ENCODE data around the gene DNAI2. TPM values are rescaled to one million over a fixed set of nuclear protein-coding genes. Genes with fewer than 3 reads are reported as not detected.

The DNAI2 gene
- total RNA-seq, 1 donor from 2014 or later = not detected

DNA sequence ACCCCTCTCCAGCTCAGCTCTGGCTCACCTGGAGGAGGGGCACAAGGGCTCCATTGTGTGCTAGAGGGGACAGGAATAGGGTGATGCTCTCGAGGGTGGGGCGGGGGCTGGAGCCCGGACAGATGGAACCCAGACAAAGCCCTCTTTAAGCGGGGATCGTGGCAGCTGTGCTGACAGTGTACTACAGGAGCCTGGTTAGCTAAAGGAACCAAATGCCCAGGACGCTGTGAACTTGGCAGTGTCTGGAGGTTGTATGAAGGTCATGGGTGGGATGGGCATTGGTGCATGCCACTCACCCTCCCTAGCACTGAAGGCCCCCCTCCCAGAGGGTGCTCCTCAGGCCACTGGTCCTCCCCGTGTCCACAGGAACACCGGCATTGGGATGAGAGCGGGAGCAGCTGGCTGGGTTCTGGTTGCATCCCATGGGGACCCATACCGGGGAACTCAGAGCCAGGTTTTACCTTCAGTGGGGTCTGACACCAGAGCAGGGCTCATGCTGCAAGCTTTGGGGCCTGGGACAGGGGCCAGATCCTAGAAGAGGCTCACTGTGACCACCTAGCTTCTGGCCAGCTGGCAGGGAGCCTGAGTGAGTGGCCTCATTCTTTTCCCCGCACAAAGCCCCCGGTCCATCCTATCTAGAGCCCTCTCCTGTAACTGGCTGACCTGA, 63.9 kb downstream of the DNAI2 start:
- no peak for DNase-seq (ENCODE audit: low spot score)

DNA sequence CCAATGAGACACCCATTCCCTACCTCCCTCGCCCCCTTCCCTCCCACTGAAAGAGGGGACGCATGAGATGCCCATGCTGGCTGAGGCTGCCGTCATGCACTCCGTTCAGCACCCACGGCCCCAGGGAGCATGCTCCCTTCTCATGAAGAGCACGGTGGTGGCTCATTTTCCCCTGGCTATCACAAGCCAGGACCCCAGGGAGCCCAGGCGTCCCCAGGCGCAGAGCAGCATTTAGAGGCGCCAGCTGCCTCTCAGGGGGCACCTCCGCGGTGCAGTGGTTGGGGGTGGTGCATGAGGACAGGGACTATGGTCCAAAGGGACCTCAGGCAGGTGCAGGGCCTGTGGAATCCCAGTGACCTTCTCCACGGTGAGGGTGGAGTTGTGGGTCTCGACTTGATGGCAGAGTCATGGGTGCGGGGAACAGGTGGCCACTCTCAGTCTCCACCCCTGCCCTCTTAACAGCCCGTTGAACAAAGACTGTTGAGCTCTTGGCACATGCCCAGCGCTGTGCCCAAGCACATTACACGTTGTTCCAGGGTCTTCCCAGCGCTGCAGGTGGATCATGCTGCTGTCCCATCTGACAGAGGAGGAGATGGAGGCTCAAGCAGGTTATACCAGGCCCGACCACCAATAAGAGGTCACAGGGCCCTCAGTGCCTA, 65.6 kb downstream of the DNAI2 start:
- no peak for DNase-seq (ENCODE audit: low spot score)

DNA sequence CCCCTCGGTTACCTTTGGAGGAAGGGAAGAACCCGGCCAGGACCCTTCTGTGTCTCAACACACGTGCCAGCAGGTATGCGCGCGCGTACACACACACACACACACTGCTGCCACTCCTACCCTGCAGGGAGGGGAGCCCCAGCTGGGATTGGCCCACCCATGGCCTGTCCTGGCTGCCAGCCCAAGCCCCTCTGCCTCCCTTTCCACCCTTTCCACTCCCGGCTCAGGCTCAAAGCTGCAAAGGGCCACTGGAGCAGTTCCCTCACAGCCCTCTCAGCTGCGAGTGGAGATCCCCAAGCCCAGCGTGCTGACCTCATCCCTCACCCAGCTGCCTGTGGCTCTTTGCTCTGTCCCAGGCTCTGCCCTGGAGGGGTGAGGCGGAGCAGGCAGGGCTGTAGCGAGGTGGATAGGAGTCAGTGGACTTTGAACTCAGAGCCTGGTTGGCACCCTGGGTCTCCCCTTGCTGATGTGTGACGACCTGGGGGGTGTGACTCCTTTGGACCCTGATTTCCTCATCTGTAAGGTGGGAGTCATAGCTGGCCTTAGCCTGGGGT, 66.5 kb downstream of the DNAI2 start:
- DNase-seq (ENCODE audit: low spot score) = no peak

DNA sequence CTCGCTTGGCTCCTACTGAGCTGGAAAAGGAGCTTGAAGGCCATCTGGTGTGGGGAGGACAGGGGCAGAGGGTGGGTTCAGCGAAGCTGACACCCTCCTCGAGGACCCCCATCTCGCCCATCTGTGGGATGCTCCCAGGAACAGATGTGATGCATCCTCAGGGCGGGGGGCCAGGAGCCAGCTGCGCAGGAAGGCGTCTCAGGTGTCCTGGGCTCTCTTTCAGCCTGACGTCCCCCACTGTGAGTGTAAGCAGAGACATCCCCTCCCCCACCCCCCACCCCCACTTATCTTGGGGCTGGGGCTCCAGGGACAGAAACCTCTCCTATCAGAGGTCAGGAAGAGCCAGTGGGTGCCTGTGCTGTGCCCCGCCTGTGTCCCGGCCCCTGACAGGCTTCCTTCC, 68.2 kb downstream of the DNAI2 start:
- no peak for DNase-seq (ENCODE audit: low spot score)

DNA sequence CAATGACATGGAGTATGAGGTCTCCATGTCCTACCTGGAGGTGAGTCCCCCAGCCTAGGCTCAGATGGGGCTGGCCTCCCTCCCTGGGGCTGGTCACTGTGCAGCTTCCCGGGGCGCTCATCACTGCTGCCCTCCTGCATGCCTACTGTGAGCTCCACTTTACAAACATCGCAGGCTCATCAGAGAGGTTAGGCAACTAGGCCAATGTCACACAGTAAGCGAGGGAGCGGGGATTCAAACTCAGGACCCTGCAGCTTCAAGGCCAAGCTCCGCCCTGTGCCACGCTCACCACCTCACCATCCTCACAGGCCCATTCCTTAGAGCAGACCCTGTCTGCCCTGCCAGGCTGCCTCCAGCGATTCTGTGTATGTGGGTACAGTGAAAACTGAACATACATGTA, 69.1 kb downstream of the DNAI2 start:
- DNase-seq (ENCODE audit: low spot score) = no peak

DNA sequence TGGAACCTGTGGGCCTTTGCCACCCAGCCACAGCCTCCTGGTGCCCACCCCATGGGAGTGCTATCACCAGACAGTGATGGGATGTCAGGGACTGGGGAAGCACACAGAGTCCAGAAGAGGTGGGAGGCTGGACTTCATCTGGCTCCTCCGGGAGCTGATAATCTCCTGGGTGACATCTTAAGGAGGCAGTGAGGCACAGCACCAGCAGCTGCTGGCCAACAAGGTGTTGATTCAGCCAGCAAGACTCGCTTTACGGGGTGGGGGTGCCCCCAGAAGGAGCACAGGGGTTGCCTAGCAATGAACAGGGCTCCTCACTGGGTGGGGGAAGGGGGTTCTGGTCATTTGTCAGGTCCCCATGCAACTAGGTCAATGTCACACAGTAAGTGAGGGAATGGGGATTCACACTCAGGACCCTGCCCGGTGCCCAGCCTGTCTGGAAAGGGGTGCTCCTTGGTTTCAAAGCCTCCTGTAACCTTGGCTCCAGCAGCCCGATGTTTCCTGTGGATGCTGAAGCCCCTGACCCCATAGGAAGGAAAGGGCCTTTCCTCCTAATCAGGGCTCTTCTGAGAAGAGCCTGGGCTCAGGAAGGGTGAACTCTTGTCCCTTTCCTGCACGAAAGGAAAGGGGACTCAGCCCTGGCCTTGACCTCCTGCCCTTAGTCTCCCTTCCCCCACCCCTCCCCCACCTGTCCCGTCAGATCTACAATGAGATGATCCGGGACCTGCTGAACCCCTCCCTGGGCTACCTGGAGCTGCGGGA, 69.7 kb downstream of the DNAI2 start:
- no peak for DNase-seq (ENCODE audit: low spot score)

DNA sequence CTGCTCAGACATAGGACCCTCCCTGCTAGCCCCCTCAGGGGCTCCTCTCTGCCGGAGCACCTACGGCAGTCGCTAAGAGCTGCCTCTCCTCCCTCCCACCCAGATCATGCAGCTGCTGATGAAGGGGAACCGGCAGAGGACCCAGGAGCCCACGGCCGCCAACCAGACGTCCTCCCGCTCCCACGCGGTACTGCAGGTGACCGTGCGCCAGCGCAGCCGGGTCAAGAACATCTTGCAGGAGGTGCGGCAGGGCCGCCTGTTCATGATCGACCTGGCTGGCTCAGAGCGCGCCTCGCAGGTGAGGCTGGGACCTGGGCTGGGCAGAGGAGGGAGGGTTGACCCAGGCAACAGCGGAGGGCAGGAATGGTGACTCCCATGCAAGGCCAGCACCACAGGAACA, 70.6 kb downstream of the DNAI2 start:
- no peak for DNase-seq (ENCODE audit: low spot score)

DNA sequence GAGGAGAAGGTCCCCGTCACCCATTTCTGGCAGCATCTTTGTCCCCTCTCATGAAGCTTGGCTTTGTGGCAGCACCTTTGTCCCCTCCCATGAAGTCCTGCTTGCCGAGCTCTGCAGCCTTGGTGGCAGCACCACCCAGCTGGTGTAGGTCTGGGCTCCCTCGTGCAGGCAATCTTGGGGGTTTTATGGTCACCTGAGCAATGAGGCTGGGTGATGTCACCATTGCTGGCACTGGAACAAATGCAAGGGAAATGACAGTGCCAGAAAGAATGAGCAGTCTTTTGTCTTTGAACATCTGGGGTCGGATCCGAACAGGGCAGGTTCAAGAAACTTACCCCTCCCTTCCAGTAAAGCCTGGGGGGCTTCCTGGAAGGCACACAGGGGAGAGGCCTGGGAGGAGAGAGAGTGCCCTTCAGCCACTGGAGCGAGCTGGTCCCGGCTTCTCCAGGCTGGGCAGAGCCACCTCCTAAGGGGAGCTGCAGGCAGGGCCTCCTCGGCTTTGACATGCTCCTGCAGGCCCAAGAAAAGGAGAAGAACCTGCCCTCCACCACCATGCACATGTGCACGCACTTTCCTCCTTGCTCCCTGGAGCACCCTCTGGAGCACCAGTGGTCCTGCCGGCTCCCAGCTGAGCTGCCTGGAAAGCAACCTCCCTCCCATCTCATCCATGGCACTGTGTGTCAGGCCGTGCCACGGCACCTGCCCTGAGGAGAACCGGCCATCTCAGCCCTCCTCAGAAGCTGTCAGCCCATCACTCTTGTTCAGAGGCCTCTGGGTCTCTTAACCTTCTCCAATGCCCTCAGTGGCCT, 71.6 kb downstream of the DNAI2 start:
- no peak for DNase-seq (ENCODE audit: low spot score)

DNA sequence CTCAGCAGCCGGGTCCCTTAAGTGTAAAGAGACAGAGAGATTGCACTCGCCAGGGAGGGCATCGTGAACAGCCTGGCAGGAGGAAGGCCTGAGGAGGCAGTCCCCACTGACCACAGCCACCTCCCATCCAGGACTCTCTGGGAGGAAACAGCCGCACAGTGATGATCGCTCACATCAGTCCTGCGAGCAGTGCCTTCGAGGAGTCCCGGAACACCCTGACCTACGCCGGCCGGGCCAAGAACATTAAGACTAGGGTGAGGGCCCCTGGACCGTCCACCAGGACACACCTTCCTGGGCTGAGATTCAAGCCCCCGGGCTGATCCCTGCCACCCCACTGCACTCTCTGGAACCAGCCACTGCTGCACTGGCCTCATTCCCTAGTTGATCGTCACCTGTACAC, 73.6 kb downstream of the DNAI2 start:
- DNase-seq (ENCODE audit: low spot score) = no peak

DNA sequence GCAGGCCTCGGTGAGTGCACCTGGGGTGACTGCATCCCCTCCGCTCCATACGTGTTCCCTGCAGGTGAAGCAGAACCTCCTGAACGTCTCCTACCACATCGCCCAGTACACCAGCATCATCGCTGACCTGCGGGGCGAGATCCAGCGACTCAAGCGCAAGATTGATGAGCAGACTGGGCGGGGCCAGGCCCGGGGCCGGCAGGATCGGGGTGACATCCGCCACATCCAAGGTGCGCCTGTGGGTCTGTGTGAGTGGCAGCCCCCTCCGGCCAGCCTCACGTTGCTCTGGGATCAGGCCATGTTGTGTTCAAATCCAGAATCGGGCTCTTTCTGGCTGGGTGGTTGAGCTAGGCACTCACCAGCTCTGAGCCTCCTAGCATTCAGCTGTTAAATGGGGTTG, 75.1 kb downstream of the DNAI2 start:
- DNase-seq (ENCODE audit: low spot score) = no peak

DNA sequence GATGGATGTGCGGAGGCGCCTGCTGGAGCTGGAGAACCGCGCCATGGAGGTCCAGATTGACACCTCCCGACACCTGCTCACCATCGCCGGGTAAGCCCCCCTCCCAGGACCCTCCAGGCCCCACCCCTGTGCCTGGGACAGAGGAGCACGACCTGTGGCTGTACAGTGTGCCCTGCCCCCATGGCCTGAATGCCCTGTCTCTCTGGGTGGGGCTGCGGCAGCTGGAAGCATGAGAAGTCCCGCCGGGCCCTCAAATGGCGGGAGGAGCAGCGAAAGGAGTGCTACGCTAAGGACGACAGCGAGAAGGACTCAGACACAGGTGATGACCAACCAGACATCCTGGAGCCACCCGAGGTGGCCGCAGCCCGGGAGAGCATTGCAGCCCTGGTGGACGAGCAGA, 76.5 kb downstream of the DNAI2 start:
- DNase-seq (ENCODE audit: low spot score) = no peak

DNA sequence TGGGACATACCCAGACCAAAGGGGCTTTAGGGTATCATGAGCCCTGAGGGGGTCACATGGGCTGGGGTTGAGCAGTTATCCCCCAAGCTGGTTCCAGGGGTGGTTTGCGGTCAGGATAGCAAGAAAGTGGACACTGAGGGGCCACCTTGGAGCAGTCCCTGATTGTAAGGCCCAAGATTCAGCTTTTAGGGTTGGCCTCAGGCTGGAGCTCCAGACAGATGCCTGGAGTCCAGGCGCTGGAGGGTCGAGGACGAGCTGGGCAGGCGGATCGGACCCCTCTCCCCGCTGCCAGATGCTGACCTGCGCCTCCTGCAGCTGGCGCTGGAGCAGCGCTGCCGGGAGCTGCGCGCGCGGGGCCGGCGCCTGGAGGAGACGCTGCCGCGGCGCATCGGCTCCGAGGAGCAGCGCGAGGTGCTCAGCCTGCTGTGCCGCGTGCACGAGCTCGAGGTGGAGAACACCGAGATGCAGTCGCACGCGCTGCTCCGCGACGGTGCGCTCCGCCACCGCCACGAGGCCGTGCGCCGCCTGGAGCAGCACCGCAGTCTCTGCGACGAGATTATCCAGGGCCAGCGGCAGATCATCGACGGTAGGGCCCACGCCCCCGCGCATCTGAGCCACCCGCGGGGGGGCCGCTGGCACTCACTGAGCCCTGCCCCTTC, 77.6 kb downstream of the DNAI2 start:
- no peak for DNase-seq (ENCODE audit: low spot score)

DNA sequence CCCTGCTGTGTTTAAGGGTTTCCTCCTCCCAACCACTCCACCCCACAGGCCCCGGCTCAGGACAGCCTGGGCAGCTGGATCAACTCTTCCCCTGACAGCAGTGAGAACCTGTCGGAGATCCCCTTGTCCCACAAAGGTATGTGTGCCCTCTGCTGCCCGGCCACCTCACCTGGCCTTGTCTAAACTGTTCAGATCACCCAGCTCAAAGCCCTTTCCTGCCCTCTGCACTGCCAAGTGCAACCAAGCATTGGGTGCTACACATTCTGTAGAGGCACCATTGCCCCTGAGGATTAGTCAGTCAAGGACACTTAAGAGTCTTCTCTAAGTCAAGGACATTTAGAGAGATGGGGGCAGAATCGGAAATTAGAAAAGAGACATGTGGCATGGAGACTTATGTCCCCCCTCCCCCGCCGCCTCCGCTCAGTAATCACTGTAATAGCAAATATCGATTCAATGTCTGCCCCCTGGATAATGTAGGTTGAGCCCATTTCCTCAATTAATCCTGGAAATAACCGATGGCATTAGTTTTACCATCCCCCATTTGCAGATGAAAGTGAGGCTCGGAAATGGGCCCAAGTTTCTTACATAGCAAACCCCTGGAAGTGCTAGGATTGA, 79.5 kb downstream of the DNAI2 start:
- DNase-seq (ENCODE audit: low spot score) = no peak

DNA sequence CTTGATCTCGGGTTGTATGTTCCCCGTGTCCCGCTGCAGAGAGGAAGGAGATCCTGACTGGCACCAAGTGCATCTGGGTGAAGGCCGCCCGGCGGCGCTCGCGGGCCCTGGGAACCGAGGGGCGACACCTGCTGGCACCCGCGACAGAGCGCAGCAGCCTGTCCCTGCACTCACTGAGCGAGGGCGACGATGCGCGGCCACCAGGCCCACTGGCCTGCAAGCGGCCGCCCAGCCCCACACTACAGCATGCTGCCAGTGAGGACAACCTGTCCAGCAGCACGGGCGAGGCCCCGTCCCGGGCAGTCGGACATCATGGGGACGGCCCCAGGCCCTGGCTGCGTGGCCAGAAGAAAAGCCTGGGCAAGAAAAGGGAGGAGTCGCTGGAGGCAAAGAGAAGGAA, 80.1 kb downstream of the DNAI2 start:
- DNase-seq (ENCODE audit: low spot score) = no peak

DNA sequence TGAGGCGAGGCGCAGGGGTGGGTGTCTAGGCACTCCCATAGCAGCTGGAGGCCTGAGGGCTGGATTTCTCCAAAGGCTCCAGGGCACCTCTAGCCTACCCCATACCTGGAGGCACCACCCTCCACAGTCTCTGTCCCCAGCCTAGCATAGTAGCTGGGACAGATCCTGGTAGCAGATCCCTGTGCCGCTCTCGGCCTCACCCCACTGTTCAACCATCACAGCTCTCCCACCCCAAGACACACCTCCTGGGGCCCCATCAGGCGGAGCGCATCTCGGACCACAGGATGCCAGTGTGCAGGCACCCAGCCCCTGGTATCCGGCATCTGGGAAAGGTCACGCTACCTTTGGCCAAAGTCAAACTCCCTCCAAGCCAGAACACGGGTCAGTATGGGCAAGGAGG, 80.5 kb downstream of the DNAI2 start:
- no peak for DNase-seq (ENCODE audit: low spot score)

DNA sequence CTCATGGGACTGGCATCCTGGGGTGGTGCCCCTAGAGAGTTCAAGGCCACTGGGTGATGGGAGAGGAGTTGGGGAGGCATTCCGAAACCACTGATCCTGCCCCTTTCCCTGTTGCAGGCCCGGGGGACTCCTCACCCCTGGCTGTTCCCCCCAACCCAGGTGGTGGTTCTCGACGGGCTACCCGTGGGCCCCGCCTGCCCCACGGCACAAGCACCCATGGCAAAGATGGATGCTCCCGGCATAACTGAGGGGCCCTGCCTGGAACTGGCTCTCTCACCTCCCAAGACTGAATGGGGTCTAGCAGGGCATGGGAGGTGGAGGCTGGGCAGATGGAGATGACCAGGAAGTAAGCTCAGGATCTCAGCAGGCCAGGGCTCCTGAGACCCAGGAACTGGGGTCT, 81.0 kb downstream of the DNAI2 start:
- DNase-seq (ENCODE audit: low spot score) = no peak

DNA sequence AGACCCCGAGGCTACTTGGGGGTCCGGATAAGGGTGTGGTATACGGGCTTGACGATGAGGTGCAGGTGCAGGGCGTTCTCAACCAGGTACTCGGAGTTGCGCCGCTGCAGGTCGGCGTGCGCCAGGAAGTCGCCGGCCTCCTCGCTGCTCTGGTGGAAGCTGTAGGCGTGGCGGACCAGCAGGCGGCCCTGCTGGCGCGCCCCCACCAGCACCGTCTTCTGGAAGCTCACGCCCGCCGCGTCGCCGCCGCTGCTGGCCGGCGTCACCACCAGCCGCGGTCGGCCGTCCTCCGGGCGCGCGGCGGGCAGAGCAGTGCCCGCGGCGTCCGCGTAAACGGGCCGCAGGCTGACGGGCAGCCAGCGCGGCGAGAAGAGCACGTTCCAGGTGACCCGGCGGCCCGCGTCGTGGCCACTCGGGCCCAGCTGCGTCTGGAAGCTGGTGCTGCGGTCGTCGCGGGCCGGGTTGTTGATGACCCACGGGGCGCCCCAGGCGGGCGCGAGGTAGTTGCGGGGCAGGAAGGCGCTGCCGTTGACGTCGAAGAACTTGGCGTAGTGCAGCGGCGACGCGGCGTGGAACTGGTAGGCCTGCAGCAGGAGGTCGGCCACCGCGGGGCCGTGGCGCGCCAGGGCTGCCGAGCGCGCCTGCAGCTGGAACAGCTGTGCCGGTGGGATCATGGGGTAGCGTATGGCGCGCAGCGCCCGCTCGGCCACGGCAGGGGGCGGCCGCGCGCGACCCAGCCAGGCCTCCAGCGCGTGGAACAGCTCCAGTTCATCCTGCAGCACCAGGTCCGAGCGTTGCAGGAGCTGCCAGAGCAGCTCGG, 82.8 kb downstream of the DNAI2 start:
- DNase-seq (ENCODE audit: low spot score) = no peak

DNA sequence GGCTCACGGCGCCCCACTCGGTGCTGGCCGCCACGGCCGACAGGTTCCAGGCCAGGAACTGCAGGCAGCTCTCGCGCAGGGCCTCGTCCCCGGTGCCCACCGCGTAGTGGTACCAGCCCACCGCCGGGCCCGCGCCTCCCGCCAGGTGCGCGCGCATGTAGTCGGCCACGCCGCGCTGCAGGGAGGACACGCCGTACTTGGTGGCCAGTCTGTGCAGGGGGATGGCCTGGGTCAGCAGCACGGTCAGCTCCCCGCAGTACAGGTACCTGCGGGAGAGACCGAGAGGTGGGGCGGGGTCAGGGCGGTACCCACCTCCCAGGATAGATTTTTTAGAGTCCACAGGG, 83.4 kb downstream of the DNAI2 start:
- DNase-seq (ENCODE audit: low spot score) = no peak

DNA sequence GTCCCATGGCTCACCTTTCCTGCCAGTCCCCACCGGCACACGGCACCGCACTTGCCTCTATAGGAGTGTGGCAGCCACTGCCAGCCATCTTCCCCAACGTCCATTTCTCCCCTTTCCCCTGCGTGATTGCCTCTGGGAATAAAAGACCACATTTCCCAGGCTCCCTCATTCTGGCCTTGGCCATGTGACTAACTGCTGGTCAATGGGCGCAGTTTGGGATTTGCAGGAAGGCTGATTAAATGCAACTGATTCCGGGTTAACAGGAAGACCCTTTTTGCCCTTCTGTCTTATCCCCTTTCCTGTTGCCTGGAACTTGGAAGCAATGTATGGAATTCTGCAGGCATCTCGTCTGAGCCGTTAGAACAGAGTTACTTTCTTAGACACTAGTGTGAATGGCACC, 84.7 kb downstream of the DNAI2 start:
- DNase-seq (ENCODE audit: low spot score) = no peak

DNA sequence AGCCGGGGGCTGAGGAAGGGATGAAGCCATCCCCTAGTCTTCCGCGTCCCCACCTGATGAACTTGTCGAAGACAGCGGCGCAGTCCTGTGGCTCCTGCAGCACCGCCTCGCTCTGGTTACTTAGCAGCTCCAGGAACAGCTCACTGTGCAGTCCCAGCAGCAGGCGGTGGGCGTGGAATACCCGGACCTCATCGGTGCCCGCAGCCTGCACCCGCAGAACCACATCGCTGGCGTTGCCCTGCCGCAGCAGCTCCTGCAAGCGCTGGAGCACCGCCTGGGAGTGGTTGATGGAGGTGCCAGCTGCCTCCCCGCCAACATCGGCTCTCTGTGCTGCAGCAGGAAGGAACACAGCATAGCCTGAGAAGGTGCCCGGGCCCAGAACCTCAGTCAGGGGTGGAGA, 85.9 kb downstream of the DNAI2 start:
- no peak for DNase-seq (ENCODE audit: low spot score)

All from umbilical cord (tissue), 2 donors.